Testis (tissue), 3 donors: ENCODE results near the gene WDR38. TPM values are rescaled to one million over a fixed set of nuclear protein-coding genes. Genes with fewer than 3 reads are reported as not detected.

Source experiments
- DNase-seq: peaks from one replicate; pipeline ENCODE4 v3.0.0-alpha.2; 2019
- H3K27ac ChIP-seq, 2 donors: fragments of 200-600 bp; sonication (generic); one replicate each; pipeline ENCODE4 v1.5.1; 2019
- H3K27me3 ChIP-seq: fragments of 200-600 bp; sonication (generic); one replicate; pipeline ENCODE4 v1.5.1; 2019
- H3K36me3 ChIP-seq: fragments of 200-600 bp; sonication (generic); one replicate; pipeline ENCODE4 v1.5.1; 2017; ENCODE audit warnings: low read depth; ENCODE audit errors: missing control alignments
- H3K4me1 ChIP-seq: fragments of 200-600 bp; sonication (generic); one replicate; pipeline ENCODE4 v1.5.1; 2019
- H3K4me3 ChIP-seq, 2 donors: fragments of 200-600 bp; sonication (generic); one replicate each; pipeline ENCODE4 v1.5.1; 2017 to 2019
- H3K9me3 ChIP-seq: fragments of 200-600 bp; sonication (generic); one replicate; pipeline ENCODE4 v1.5.1; 2017
- POLR2A ChIP-seq: fragments of 450-650 bp; IDR thresholded peaks from one replicate; pipeline ENCODE4 v1.6.1; 2017; ENCODE audit warnings: antibody characterized with exemption, mild to moderate bottlenecking, moderate library complexity
- WGBS, 2 donors: methylation state at CpG; one replicate each; pipeline ENCODE4 v1.1.5; 2018; 5-methylcytosine and 5-hydroxymethylcytosine counted together
- intact Hi-C: fragments of 100-400 bp; cut with DNase I; formaldehyde crosslinking; loops from one replicate; pipeline ENCODE4 v1.15.1; 2023; ENCODE audit warnings: low total_unique reads
- polyA plus RNA-seq: library from polyadenylated mRNA; stranded (reverse); fragments of 350-450 nt; fragmentation: Illumina TruSeq; extraction: RNeasy Lipid Tissue Mini Kit (QIAGEN cat#74804); gene quantifications from one replicate; pipeline ENCODE4 v1.2.3, GENCODE V29; 2014; ENCODE audit warnings: low read depth, low replicate concordance; ENCODE audit not compliant: insufficient read depth
- total RNA-seq, 2 donors: library from RNA; depleted of rRNA; stranded (reverse); fragments of >200 nt; gene quantifications; one replicate each; pipeline ENCODE4 v1.2.3, GENCODE V29; 2016
- TF ChIP-seq, protein P1 (sequence below), 3 experiments: fragments of 450-650 bp in 2 of 3; fragments of 200-600 bp in 1 of 3; sonication (generic) in 1 of 3; IDR thresholded peaks; one replicate each; pipeline ENCODE4 v1.5.1; 2016 to 2019; ENCODE audit warnings: antibody characterized with exemption in 3 of 3, mild to moderate bottlenecking in 2 of 3, moderate library complexity in 1 of 3

Gene WDR38
- total and polyA plus RNA-seq, 3 donors from 2014 or later: 3.2 to 11.8 (median 7.6) TPM

DNA sequence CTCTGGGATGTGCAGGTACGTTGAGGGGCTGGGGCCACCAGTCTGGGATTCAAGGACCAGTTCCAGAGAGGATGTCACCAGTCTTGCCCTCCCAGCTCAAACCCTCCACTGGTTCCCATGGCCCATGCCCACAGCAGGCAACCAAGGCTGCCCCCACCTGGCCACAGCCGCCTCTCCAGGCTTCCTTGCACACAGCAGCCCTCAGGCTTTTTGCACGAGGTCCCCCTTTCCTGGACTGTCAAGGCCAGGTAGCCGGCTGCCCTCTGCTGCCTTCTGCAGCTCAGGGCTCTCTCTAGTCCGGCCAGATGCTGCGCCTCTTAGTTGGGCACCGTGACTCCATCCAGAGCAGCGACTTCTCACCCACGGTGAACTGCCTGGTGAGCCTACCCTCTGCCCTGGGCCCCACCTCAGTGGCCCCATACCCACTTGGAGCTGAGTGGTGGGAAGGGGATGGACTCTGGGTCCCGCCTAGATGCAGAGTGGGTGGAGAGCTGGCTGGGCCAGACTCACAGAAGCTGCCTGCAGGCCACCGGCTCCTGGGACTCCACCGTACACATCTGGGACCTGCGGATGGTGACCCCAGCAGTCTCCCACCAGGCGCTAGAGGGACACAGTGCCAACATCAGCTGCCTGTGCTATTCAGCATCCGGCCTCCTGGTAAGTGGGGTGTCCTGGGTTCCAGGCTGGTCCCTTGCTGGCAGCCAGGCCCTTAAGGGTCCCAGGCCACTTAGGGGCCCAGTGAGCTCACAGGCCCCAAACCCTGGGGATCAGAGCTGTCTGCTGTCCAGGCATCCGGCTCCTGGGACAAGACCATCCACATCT is 2.9 kb downstream of the WDR38 start:
- H3K36me3 ChIP-seq: no peaks in the 10 kb centered on the region
- WGBS, 2 donors: 49 to 60% methylated on average over 8 to 16 of the region's 16 CpGs
- H3K9me3 ChIP-seq: no peaks in the 10 kb centered on the region
- DNase-seq: no peak
- no peak overlapping the region for H3K27ac ChIP-seq
- intact Hi-C loops: no loop called here
- no peak for TF ChIP-seq POLR2A
- TF ChIP-seq, protein P1, sequence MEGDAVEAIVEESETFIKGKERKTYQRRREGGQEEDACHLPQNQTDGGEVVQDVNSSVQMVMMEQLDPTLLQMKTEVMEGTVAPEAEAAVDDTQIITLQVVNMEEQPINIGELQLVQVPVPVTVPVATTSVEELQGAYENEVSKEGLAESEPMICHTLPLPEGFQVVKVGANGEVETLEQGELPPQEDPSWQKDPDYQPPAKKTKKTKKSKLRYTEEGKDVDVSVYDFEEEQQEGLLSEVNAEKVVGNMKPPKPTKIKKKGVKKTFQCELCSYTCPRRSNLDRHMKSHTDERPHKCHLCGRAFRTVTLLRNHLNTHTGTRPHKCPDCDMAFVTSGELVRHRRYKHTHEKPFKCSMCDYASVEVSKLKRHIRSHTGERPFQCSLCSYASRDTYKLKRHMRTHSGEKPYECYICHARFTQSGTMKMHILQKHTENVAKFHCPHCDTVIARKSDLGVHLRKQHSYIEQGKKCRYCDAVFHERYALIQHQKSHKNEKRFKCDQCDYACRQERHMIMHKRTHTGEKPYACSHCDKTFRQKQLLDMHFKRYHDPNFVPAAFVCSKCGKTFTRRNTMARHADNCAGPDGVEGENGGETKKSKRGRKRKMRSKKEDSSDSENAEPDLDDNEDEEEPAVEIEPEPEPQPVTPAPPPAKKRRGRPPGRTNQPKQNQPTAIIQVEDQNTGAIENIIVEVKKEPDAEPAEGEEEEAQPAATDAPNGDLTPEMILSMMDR (IDR thresholded peaks at IDR 0.05): no peak
- H3K27me3 ChIP-seq: no peaks in the 10 kb centered on the region
- H3K4me3 ChIP-seq: no peak overlapping the region
- H3K4me1 ChIP-seq: peaks cover 25% of the 10 kb centered on the region

DNA sequence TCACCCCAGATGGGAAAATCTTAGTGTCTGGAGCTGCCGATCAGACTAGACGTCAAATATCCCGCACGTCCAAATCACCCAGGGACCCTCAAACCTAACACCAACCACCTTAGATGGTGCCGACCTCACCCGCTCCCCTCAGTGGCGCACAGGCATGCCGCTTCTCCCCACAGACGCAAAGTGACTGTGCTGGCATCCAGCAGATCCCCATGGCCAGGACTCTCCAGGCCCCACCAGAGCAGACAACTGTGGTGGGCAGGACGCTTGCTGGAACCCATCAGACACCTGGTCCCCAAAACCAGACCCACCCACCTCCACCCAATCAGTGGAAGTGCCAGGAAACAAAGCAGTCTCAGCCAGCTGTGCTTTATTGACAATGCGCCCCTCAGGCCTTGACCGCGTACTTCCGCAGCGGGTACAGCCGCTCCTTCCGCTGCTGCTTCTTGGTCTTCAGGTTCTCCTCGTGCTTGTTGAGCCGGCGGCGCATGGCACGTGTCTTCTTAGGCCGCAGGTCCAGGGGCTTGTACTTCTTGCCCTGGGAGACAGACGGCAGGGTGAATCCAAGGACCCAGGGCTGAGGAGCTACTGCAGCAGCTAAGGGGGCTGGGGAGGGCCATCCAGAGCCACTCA is 4.4 kb downstream of the WDR38 start:
- Histone ChIP-seq H3K36me3 (no peaks in the 10 kb centered on the region), H3K9me3 (no peaks in the 10 kb centered on the region), H3K27ac (no peak overlapping the region), H3K4me1 (peaks cover 21% of the 10 kb centered on the region), H3K4me3 (no peak overlapping the region), H3K27me3 (no peaks in the 10 kb centered on the region)
- intact Hi-C loops: no loop called here
- no peak for DNase-seq
- TF ChIP-seq, protein P1 (IDR thresholded peaks at IDR 0.05): no peak
- 87 to 90% methylated on average over 9 to 24 of the region's 24 CpGs for WGBS, 2 donors

DNA sequence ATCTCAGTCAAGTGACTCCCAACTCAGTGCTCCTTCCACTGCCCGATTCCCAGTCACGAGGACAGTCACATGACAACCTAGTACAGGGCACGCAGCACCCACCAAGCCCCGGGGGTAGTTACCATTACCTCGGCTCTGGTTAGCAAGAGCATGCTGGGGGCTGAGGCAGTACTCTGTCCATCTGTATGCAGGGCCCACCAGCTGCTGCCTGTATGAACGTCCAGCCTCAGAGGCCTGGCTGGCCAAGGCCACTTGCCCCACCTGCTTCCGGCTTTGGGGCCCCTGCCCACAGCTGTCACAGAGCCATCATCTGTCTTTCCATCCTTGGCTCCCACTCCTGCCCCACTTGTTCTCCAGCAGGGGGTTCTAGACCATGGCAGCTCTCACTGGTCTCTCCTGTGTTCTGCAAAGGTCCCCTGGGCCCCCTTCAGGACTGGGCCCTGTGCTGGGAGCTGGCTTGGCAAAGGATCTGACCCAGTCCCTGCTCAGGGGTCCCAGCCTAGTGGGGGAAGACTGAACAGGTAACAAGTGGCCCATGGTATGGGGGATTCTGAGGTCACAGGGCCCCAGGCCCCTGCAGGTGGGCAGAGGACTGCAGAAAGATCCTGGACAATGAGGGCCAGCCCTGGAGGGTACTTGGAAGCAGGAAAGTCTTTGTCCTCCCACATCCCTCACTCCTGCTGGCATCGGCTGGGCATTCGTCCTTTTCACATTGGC is 5.2 kb downstream of the WDR38 start:
- H3K27ac ChIP-seq: no peak overlapping the region
- no peaks in the 10 kb centered on the region for H3K36me3 ChIP-seq
- 62 to 67% methylated on average over 6 to 9 of the region's 9 CpGs for WGBS, 2 donors
- TF ChIP-seq, protein P1 (IDR thresholded peaks at IDR 0.05): no peak
- TF ChIP-seq POLR2A: no peak
- no peaks in the 10 kb centered on the region for H3K9me3 ChIP-seq
- DNase-seq: no peak
- intact Hi-C loops: no loop called here
- peaks cover 14% of the 10 kb centered on the region for H3K4me1 ChIP-seq
- H3K4me3 ChIP-seq: no peak overlapping the region
- no peaks in the 10 kb centered on the region for H3K27me3 ChIP-seq

DNA sequence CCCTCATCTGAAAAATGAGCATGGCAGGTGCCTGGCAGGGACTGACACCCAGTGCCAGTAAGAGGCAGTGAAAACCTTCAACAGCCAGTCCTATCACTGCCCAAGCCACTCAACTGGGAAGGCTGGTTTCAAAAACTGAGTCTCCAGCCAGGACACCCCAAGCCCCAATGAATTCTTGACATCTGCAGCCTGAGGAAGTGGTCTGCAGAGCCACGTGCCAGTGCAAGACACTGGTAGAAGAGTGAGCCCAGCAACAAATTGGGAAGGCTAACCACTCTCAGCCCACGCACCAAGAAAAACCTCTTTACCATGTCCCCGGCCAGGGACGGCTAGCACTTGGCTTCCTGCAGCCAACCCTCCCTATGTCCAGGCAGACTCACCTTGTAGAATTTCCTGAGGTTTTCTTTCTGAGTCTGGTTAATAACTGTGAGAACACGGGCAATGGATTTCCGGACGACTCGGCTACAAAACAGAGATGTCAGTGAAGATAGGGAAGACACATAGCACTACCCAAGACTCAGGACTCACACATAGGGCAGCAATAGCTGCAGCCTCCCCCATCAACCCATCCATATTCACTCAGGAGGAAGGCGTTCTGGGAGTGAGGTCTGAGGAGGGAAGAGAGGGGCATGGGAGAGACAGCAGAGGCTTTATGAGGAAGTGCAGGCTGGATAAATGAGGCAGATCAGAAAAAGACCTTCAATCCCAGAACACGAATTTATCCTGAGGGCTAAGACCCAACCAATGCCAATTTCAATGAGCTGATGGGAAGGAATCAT is 6.7 kb downstream of the WDR38 start:
- Histone ChIP-seq H3K9me3 (no peaks in the 10 kb centered on the region), H3K27me3 (no peaks in the 10 kb centered on the region), H3K27ac (no peak overlapping the region), H3K36me3 (no peaks in the 10 kb centered on the region), H3K4me3 (no peak overlapping the region), H3K4me1 (peaks cover 14% of the 10 kb centered on the region)
- intact Hi-C loops: loop anchor here (10.0 kb wide), 1 partner anchor 385 kb away; the partner anchor contains the start of gene HSPA5
- no peak for TF ChIP-seq POLR2A
- TF ChIP-seq, protein P1 (IDR thresholded peaks at IDR 0.05): no peak
- no peak for DNase-seq
- WGBS, 2 donors: 35 to 44% methylated on average over 8 to 10 of the region's 10 CpGs
